ENCODE data around the gene INSR. TPM values are rescaled to one million over a fixed set of nuclear protein-coding genes. Genes with fewer than 3 reads are reported as not detected.

The INSR gene
- total RNA-seq, 1 donor from 2014 or later, result 7.9 TPM

DNA sequence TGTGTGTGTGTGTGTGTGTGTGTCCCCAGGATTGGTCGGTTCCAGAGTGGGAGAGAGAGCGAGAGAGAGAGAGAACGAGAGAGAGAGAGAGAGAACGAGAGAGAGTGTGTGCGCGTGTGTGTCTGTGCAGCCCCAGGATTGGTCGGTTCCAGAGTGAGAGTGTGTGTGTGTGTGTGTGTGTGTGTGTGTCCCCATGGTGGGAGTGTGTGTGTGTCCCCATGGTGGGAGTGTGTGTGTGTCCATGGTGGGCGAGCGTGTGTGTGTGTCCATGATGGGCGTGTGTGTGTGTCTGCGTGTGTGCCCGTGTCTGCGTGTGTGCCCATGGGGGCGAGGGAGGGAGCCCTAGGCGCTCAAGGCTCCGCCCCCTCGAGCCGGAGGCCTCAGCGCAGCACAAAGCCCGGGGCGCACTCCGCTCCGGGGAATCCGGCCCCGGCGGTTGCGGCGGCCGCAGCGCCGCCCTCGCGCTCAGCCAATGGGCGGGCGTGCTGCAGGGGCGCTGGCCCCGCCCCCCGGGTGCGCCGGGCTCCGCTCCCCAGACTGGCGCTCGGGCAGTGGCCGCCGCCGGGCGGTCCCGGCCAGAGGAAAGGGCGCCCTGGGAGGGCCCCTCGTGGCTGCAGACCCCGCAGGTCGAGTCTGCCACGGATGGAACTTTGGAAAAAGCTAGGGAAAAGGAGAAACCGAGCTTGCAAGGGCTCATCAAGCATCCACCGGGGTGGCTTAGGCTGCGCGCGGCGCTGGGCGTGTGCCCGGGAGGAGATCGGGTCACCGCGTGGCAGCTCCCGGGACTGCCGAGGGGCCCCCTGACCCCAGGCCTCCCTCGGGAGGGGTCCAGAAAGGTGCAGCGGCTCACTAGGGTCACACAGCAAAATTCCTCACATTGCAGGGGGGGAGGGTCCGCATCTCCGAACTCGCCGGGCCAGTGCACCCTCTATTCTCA, 96.2 kb downstream of the INSR start:
- peak; percentile 94 for DNase-seq (ENCODE audit: low read depth)
- Mint-ChIP-seq H3K36me3 (ENCODE audit: low read depth, unreplicated experiment) (no peaks in the 10 kb centered on the region), H3K4me1 (ENCODE audit: low read depth, unreplicated experiment) (no peaks in the 10 kb centered on the region), H3K27me3 (ENCODE audit: low read depth, unreplicated experiment) (no peaks in the 10 kb centered on the region), H3K9me3 (ENCODE audit: unreplicated experiment) (no peaks in the 10 kb centered on the region), H3K27ac (ENCODE audit: unreplicated experiment) (peak overlapping the region; percentile 60), H3K4me3 (ENCODE audit: unreplicated experiment) (peak overlapping the region; percentile 81)
- no peaks in the 10 kb centered on the region for H3K79me2 ChIP-seq (ENCODE audit: insufficient read depth, low read length)
- peak overlapping the region; percentile 64 for H3K27ac ChIP-seq (ENCODE audit: low read depth, low read length)
- peak overlapping the region; percentile 99 for H3K4me2 ChIP-seq (ENCODE audit: low read length)
- TF ChIP-seq CTCF (IDR thresholded peaks at IDR 0.05; ENCODE audit: insufficient read depth, low read depth, low read length), result no peak
- TF ChIP-seq EZH2 (IDR thresholded peaks at IDR 0.05; ENCODE audit: insufficient read depth, low read length), result no peak
- H3K4me3 ChIP-seq (ENCODE audit: insufficient read depth, low read depth, low read length), result peak overlapping the region; percentile 82
- H3K27me3 ChIP-seq (ENCODE audit: insufficient read depth, low read length), result no peaks in the 10 kb centered on the region
- H2AFZ ChIP-seq (ENCODE audit: low read depth, low read length), result peak overlapping the region; percentile 97
- no peaks in the 10 kb centered on the region for H3K36me3 ChIP-seq (ENCODE audit: insufficient read depth, low read length)
- peaks cover 6% of the 10 kb centered on the region for H3K4me1 ChIP-seq (ENCODE audit: insufficient read depth, low read length)
- no peaks in the 10 kb centered on the region for H3K9me3 ChIP-seq (ENCODE audit: insufficient read depth, low read depth, low read length)
- no peak for FAIRE-seq
- H4K20me1 ChIP-seq (ENCODE audit: insufficient read depth, low read length), result no peaks in the 10 kb centered on the region
- H3K9ac ChIP-seq (ENCODE audit: low read length), result peak overlapping the region; percentile 81

GRCh38 chr19:7197119-7197759, 97.0 kb downstream of the INSR start:
- no peaks in the 10 kb centered on the region for H3K36me3 ChIP-seq (ENCODE audit: insufficient read depth, low read length)
- no peaks in the 10 kb centered on the region for H3K9me3 ChIP-seq (ENCODE audit: insufficient read depth, low read depth, low read length)
- peaks cover 4% of the 10 kb centered on the region for H3K27me3 ChIP-seq (ENCODE audit: insufficient read depth, low read length)
- H3K9me3 Mint-ChIP-seq (ENCODE audit: unreplicated experiment), result no peaks in the 10 kb centered on the region
- H2AFZ ChIP-seq (ENCODE audit: low read depth, low read length), result peak overlapping the region; percentile 97
- H3K4me2 ChIP-seq (ENCODE audit: low read length), result peak overlapping the region; percentile 99
- H4K20me1 ChIP-seq (ENCODE audit: insufficient read depth, low read length), result no peaks in the 10 kb centered on the region
- no peaks in the 10 kb centered on the region for H3K27me3 Mint-ChIP-seq (ENCODE audit: low read depth, unreplicated experiment)
- peak overlapping the region; percentile 81 for H3K4me3 Mint-ChIP-seq (ENCODE audit: unreplicated experiment)
- TF ChIP-seq CTCF (IDR thresholded peaks at IDR 0.05; ENCODE audit: insufficient read depth, low read depth, low read length), result no peak
- no peak for TF ChIP-seq EZH2 (IDR thresholded peaks at IDR 0.05; ENCODE audit: insufficient read depth, low read length)
- no peaks in the 10 kb centered on the region for H3K79me2 ChIP-seq (ENCODE audit: insufficient read depth, low read length)
- H3K9ac ChIP-seq (ENCODE audit: low read length), result peak overlapping the region; percentile 65
- peak overlapping the region; percentile 87 for H3K27ac Mint-ChIP-seq (ENCODE audit: unreplicated experiment)
- no peaks in the 10 kb centered on the region for H3K4me1 Mint-ChIP-seq (ENCODE audit: low read depth, unreplicated experiment)
- peaks cover 6% of the 10 kb centered on the region for H3K4me1 ChIP-seq (ENCODE audit: insufficient read depth, low read length)
- FAIRE-seq (no peak), DNase-seq (ENCODE audit: low read depth) (peak; percentile 96)
- peak overlapping the region; percentile 64 for H3K27ac ChIP-seq (ENCODE audit: low read depth, low read length)
- H3K36me3 Mint-ChIP-seq (ENCODE audit: low read depth, unreplicated experiment), result no peaks in the 10 kb centered on the region
- H3K4me3 ChIP-seq (ENCODE audit: insufficient read depth, low read depth, low read length), result peak overlapping the region; percentile 55

All from astrocyte (in vitro differentiated cells and primary cell).